Pons (tissue), 1 donor: ENCODE measurements around the gene TRPC3.
A peak's percentile ranks its signal among the peaks of the same experiment; 100 is the strongest.

Experiments used
- DNase-seq: peaks from one replicate; pipeline ENCODE4 v3.0.0-alpha.2; 2016; ENCODE audit warnings: low spot score

TRPC3 gene

DNA sequence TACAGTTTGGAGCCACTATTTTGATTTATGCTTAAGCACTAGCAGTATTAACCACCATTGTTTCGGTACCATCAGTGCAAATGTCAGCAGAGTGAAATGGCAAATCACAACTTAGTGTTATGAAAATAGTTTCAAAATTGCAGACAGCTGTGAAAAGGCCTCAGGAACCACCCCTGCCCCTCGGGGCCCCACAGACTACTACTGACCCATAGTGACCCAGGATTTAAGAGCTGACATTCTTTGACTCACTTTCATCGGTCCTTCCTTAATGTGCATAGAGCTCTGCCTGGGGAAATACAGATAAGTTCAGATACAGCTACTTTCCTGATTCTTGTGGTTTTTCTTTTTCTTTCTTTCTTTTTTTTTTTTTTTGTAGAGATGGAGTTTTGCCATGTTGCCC, 78.3 kb downstream of the TRPC3 start:
- DNase-seq: no peak

DNA sequence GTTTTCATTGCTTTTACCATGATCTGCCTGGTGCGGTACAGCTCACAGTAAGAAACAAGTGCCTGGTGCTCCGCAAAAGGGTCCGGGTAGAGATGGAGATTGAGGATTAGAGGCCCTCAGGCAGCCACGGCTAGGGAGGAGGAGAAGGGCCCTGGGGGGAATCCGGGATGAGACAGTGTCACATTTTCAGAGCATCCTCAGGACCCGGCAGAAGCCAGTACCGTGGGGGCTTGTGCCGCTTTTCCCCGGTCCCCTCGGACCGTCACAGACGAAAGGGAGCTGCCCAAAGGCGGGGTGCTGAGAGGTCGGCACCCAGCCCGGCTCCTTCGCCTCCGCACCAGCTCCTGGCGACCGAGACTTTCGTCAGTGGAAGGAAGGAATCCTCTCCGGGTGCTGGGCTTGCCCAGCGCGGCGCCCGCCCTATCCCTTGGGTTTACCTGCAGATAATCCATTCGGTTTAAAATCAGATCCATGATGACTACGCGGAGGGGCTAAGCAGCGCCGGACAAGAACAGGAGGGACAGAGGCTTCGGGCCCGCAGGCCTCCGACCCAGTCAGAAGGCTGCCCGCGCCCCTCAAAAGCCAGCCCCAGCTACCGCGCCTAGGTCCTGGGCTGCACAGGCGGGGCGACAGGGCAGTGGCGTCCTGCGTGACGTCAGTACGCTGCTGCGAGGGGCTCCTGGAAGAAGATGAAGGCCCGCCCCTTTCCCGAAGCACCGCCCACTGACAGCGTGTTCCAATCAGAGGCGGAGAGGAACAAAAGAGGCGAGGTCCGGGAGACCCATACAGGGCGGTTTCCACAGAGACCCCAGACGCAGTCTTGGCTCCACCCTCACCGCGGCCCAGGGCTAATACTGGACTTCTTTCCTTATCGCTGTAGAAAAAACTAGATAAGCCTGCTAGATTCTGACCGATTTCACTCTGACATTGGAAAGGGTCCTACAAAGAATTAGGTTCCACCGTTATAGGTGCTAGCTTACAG, 81.7 kb downstream of the TRPC3 start, which contains the start of gene BBS7:
Gene BBS7 (minus strand): TSS at position 634 of the 982 bp plus-strand sequence. CDS start 161 bp downstream, at position 473.
- peak; percentile 98 for DNase-seq

DNA sequence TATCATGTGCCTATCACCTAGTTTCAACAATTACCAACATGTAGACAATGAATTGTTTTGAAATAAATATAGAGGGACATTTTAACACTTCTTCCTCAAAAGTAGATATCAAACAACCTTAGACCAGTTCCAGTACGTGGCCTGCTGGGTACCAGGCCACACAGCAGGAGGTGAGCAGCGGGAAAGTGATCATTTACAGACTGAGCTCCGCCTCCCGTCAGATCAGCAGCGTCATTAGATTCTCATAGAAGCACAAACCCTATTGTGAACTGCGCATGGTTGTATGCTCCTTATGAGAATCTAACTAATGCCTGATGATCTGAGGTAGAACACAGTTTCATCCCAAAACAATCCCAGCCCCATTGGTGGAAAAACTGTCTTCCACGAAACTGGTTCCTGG, 88.1 kb downstream of the TRPC3 start:
- DNase-seq: no peak

DNA sequence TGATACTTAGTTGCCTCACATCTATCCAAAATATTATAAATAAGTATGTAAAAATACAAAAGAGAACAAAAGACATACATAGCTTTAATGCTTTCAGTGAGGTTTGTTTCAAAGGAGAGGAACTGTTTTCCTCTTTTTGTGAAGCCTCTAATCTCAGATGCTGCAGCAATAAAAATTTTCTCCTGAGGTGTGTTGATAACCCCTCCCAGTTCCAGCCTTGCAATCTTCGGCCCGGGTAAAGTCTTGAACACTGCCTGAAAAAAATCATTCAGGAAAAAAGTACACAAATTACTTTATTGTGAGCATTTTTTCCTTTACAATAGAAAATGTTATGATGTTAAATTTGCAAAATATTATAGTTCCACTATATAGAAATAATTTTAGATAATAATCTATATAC, 90.4 kb downstream of the TRPC3 start:
- DNase-seq: no peak

DNA sequence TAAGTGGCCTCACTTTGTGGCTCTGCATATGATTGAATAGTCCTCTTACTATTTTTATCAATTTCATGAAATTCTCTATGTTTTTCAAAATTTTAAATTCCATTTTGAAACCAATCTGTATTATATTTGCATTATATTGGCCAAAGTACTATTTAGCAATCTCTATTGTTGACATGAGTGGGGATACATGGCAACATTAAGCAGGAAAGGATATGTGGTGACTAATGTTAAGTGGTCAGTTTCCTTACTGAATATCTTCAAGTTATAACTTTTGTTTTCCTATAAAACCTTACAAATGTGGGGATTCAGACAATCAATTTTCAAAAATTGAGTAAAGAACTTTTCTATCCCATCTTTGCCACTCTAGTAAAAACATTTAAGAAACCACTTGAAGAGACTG, 91.7 kb downstream of the TRPC3 start:
- no peak for DNase-seq

DNA sequence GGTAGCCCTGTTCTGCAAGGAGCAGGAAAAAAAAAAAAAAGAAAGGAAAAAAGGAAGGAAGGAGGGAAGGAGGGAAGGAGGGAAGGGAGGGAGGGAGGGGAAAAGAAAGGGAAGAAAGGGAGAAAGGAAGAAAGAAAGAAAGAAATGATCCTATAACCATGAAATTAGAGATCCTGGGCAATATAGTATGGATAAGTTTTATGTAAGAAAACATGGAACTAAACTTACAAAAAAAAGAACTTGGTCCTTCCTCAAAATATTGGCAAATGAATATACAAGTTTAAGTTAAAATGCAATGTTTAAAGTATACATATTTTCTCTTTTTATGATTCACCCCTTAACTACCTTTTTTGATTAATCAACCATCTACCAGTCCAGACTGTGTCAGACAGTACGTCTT, 100.5 kb downstream of the TRPC3 start:
- DNase-seq: no peak

DNA sequence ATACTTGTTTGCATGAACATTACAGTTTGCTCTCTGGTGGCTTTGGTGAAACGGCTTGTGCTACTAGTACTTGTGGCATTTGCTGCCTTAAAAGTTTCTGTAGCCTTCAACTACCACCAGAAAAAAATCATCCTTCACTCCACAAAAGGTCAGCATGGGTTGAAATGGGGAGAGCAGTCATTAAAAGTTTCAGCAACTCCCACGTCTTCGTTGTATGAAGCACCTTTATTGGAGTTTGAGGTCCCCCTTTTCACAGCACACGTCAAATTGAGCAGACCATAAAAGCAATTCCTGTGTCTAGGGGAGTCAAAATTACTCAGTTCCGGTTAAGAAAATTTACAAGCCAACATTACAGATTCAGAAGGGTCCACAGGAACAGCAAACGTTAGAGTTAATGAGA, 105.2 kb downstream of the TRPC3 start:
- DNase-seq: no peak

DNA sequence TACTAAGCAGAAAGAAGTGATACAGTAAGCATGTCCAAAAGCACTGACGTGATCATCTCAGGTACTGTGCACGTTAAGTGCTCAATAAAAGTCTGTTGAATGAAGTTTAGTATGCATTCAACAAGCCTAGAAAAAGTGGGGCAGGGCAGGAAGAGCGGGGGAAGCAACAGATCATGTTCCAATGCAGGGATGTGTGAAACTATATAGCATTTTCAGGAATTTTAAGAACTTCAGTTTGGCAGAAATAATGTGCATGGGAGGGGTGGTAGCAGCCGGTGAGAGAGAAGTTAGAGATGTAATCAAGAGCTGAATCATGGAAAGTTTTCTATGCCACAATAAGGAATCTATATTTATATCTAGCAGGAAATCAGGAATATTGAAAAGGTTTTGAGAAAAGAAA, 109.0 kb downstream of the TRPC3 start:
- no peak for DNase-seq

DNA sequence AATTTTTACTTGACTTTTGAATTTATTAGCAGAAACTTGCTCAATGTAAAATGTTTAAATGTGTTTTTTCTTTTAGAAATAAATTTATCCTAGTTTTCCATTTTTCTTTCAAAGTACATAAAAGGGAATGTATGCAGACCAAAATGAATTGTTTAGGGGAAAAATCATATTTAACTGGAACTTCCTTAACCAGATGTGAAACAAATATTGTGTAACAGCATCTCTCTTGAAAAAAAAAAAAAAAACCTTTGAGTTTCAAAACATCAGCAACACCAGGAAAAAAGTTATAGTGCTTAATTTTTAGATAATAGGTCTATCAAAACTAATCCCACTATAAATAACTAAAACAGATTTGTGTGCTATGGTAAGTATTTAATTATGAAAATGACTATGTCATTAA, 113.7 kb downstream of the TRPC3 start:
- no peak for DNase-seq

DNA sequence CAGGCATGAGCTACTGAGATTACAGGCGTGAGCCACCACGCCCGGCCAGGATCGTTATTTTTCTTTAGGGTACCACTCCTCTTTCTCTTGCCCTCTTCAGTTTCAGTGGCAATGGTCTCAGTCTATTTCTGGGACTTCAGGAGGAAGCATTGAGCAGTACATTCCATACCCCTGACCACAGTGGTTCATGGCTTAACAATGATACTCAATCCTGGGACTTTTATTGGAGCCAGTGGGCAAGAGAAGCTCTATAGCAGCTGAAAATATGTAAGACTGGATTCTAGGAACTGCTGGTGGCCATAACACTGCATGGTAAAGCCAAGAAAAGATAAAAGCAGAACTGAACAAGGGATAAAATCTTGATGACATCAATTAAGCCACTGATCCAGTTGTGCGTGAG, 122.3 kb downstream of the TRPC3 start:
- no peak for DNase-seq
